ENCODE data around the gene PLCG1.
A peak's percentile ranks its signal among the peaks of the same experiment; 100 is the strongest.

Gene PLCG1

GRCh38 chr20:41168281-41169161 lies 31.2 kb downstream of the PLCG1 start:
- DNase-seq, result no peak

GRCh38 chr20:41169162-41169690 lies 31.9 kb downstream of the PLCG1 start:
- DNase-seq, result no peak

GRCh38 chr20:41169791-41170351 lies 32.5 kb downstream of the PLCG1 start:
- no peak for DNase-seq

GRCh38 chr20:41170386-41171105 lies 33.2 kb downstream of the PLCG1 start:
- DNase-seq, result no peak

- DNase-seq, result no peak
Measured at GRCh38 chr20:41171736-41172295, 34.5 kb downstream of the PLCG1 start.

- DNase-seq, result no peak
Measured at GRCh38 chr20:41172296-41173140, 35.2 kb downstream of the PLCG1 start.

GRCh38 chr20:41173161-41173721 lies 35.9 kb downstream of the PLCG1 start:
- DNase-seq, result peak; percentile 70

GRCh38 chr20:41173791-41174341 lies 36.5 kb downstream of the PLCG1 start:
- no peak for DNase-seq

GRCh38 chr20:41174373-41174772 lies 37.0 kb downstream of the PLCG1 start:
- DNase-seq, result no peak

GRCh38 chr20:41174782-41175181 lies 37.4 kb downstream of the PLCG1 start:
- no peak for DNase-seq

- no peak for DNase-seq
Measured at GRCh38 chr20:41175201-41175651, 37.9 kb downstream of the PLCG1 start.

GRCh38 chr20:41175727-41176330 lies 38.5 kb downstream of the PLCG1 start:
- DNase-seq, result no peak

- DNase-seq, result no peak
Measured at GRCh38 chr20:41176711-41177552, 39.6 kb downstream of the PLCG1 start.

- no peak for DNase-seq
Measured at GRCh38 chr20:41177636-41178035, 40.3 kb downstream of the PLCG1 start.

GRCh38 chr20:41178495-41178894 lies 41.2 kb downstream of the PLCG1 start:
- DNase-seq, result no peak

GRCh38 chr20:41178904-41179432 lies 41.6 kb downstream of the PLCG1 start:
- DNase-seq, result no peak

- DNase-seq, result no peak
Measured at GRCh38 chr20:41179961-41180360, 42.6 kb downstream of the PLCG1 start.

GRCh38 chr20:41180599-41181333 lies 43.4 kb downstream of the PLCG1 start:
- no peak for DNase-seq

GRCh38 chr20:41181567-41181966 lies 44.2 kb downstream of the PLCG1 start:
- DNase-seq, result no peak
